IPS-18a (cell line): ENCODE data around the gene SHBG.
"Not testable (repeated sequence)": the region's sequence is repeated elsewhere in the genome, so short reads cannot be mapped to it uniquely, and the experiment has no call there.

Experiments
- H3K27ac ChIP-seq: one replicate; pipeline ENCODE4 v1.5.1; 2013; ENCODE audit warnings: low read length
- H3K27me3 ChIP-seq: one replicate; pipeline ENCODE4 v1.6.1; 2013; ENCODE audit warnings: mild to moderate bottlenecking, low read length; ENCODE audit not compliant: control insufficient read depth, insufficient read depth
- H3K36me3 ChIP-seq: one replicate; pipeline ENCODE4 v1.6.1; 2013; ENCODE audit warnings: low read depth, low read length; ENCODE audit not compliant: control insufficient read depth
- H3K4me1 ChIP-seq: one replicate; pipeline ENCODE4 v1.6.1; 2013; ENCODE audit warnings: low read depth, low read length; ENCODE audit not compliant: control insufficient read depth
- H3K4me3 ChIP-seq: one replicate; pipeline ENCODE4 v1.5.1; 2013; ENCODE audit warnings: low read length
- H3K9ac ChIP-seq: one replicate; pipeline ENCODE4 v1.6.1; 2013; ENCODE audit warnings: mild to moderate bottlenecking, low read length, moderate library complexity
- H3K9me3 ChIP-seq: one replicate; pipeline ENCODE4 v1.6.1; 2013; ENCODE audit warnings: low read depth, low read length; ENCODE audit not compliant: control insufficient read depth

SHBG gene

DNA sequence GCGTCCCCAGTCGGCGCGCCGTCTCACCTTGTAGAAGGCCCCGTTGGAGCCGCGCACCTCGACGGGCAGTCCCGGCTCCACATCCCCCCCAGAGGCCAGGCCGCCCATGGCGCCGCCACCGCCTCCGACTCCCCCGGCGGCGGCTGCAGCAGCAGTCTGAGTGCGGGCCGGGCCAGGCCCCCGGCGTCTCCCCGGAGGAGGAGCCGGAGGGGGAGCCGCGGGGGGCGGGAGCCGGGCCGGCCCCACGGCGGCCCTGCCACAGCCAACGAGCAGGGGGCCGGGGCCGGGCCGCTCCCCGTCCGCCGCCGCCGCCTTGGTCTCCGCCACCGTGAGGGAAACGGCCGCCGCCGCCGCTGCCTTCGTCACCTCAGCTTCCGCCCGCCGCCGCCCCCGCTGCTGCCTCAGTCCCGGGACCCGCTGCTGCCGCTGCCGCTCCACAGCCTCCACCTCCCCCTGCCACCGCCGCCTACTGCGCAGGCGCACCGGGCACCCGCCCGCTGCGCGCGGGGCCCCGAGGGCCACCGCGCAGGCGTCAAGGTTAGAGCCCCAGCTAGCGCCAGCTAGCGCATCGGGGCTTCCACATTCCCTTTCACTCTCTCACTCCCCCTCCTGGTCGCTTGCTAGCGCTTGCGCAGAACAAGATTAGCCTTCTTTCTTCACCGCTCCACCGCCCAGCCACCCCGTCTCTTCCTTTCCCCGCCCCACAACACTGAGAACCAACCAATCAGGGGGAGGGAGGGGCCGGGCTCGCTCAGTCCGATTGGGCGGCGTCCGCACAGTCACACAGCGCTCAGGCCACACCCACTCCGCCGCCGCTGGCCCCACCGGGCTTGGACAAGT is 15.3 kb upstream of the SHBG start, which contains the start of gene FXR2:
Gene FXR2, minus strand, starts transcription at position 473 of the 840 bp plus-strand sequence. Its CDS starts 365 bp downstream, at position 108.
- H3K4me1 ChIP-seq: peaks cover 18% of the 10 kb centered on the region
- H3K9ac ChIP-seq: peak within 1 kb of the TSS; percentile 51
- H3K9me3 ChIP-seq: no peaks in the 10 kb centered on the region
- H3K27me3 ChIP-seq: no peaks in the 10 kb centered on the region
- peaks cover 6% of the 10 kb centered on the region for H3K36me3 ChIP-seq
- peak within 1 kb of the TSS; percentile 91 for H3K4me3 ChIP-seq
- no peak within 1 kb of the TSS for H3K27ac ChIP-seq

DNA sequence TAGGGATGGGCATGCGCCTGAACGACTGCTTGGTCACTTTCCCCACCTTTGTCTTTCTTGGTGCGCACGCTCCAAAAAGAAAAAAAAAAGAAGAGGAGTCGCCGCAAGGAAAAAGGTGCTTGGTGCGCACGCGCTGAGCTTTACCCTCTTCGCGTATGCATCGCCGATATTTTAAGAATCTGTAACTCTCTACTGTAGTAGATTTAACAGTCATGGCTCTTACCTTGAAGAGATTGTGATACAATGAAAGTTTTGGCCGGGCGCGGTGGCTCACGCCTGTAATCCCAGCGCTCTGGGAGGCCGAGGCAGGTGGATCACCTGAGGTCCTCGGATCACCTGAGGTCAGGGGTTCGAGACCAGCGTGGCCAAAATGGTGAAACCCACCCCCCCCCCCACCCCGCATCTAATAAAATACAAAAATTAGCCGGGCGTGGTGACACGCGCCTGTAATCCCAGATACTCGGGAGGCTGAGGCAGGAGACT is 14.6 kb upstream of the SHBG start:
- H3K27me3 ChIP-seq: no peaks in the 10 kb centered on the region
- no peak overlapping the region for H3K9ac ChIP-seq
- H3K36me3 ChIP-seq: peaks cover 6% of the 10 kb centered on the region
- H3K4me1 ChIP-seq: peaks cover 18% of the 10 kb centered on the region
- H3K27ac ChIP-seq: no peak overlapping the region
- peak overlapping the region; percentile 31 for H3K4me3 ChIP-seq
- no peaks in the 10 kb centered on the region for H3K9me3 ChIP-seq

DNA sequence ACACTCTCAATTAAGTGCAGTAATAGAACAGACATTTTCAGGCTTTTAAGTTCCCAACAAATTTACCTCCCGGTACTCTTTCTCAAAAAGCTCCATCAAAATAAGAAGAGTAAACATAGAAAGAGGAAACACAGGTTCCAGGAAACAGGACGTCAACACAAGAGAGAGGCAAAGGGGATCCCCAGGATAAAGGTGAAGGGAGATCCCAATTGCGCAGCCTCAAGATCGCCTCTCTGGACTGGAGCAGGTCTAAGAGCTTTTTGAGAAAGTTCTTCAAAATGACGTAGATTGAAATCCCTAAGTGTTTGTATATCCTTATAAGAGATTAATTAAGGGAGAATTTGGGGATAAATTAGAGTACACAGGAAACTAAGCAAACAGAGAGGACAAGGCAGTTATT is 11.3 kb upstream of the SHBG start:
- H3K36me3 ChIP-seq: no peaks in the 10 kb centered on the region
- no peak overlapping the region for H3K4me3 ChIP-seq
- no peak overlapping the region for H3K27ac ChIP-seq
- no peaks in the 10 kb centered on the region for H3K9me3 ChIP-seq
- H3K4me1 ChIP-seq: peaks cover 2% of the 10 kb centered on the region
- H3K27me3 ChIP-seq: no peaks in the 10 kb centered on the region
- no peak overlapping the region for H3K9ac ChIP-seq

DNA sequence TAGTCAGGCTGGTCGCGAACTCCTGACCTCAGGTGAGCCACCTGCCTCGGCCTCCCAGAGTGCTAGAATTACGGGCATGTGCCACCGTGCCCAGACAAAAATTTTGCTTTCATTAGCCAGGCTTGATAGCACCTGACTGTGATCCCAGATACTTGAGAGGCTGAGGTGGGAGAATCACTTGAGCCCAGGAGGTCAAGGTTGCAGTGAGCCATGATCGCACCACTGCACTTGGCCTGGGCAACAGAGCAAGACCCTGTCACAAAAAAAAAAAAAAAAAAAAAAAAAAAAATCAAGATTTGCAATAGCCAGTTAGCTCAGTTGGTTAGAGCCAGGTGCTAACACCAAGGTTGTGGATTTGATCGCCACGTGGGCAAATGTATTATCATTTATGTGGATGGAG is 9.1 kb upstream of the SHBG start:
- H3K36me3 ChIP-seq: no peaks in the 10 kb centered on the region
- no peak overlapping the region for H3K9ac ChIP-seq
- H3K9me3 ChIP-seq: no peaks in the 10 kb centered on the region
- no peaks in the 10 kb centered on the region for H3K27me3 ChIP-seq
- H3K4me1 ChIP-seq: no peaks in the 10 kb centered on the region
- no peak overlapping the region for H3K4me3 ChIP-seq
- no peak overlapping the region for H3K27ac ChIP-seq

GRCh38 chr17:7623661-7624060 is 6.3 kb upstream of the SHBG start:
- H3K36me3 ChIP-seq: no peaks in the 10 kb centered on the region
- H3K9ac ChIP-seq: no peak overlapping the region

GRCh38 chr17:7625749-7626148 is 4.2 kb upstream of the SHBG start:
- not testable (repeated sequence) for H3K9ac ChIP-seq, H3K27ac ChIP-seq, H3K4me1 ChIP-seq, H3K9me3 ChIP-seq, H3K36me3 ChIP-seq, H3K27me3 ChIP-seq, H3K4me3 ChIP-seq

More at GRCh38 chr17:7623661-7624060, 6.3 kb upstream of the SHBG start:
- Histone ChIP-seq H3K4me1 (peaks cover 8% of the 10 kb centered on the region), H3K27ac (no peak overlapping the region), H3K27me3 (no peaks in the 10 kb centered on the region), H3K9me3 (no peaks in the 10 kb centered on the region), H3K4me3 (no peak overlapping the region)

DNA sequence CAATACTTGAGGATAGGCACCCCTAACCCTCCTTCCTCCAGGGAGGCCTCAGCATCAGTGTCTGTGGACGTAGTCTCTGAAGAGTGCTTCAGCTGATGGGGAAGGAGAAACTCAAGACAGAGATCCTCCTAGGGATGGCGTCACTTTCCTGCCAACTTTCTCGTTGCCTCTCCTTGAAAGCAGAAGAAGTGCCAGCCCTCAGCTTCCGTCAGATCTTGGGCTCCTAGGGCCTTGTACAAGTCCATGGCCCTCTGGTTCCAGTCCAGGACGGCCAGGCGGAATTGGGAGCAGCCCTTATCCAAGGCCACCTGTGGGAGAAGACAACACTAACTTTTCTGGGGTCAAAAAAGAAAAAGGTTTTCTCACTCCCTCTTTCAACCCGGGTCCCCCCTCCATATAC is 3.6 kb upstream of the SHBG start:
- Histone ChIP-seq H3K4me3 (peak overlapping the region; percentile 89), H3K27me3 (no peaks in the 10 kb centered on the region), H3K9me3 (no peaks in the 10 kb centered on the region), H3K9ac (peak overlapping the region; percentile 89), H3K4me1 (peaks cover 8% of the 10 kb centered on the region), H3K27ac (no peak overlapping the region), H3K36me3 (no peaks in the 10 kb centered on the region)

- Histone ChIP-seq H3K9ac (peak overlapping the region; percentile 89), H3K27ac (peak overlapping the region; percentile 87), H3K9me3 (no peaks in the 10 kb centered on the region), H3K27me3 (no peaks in the 10 kb centered on the region), H3K36me3 (no peaks in the 10 kb centered on the region), H3K4me3 (peak overlapping the region; percentile 89), H3K4me1 (peaks cover 8% of the 10 kb centered on the region)
Measured at GRCh38 chr17:7626956-7627249, 3.0 kb upstream of the SHBG start.

DNA sequence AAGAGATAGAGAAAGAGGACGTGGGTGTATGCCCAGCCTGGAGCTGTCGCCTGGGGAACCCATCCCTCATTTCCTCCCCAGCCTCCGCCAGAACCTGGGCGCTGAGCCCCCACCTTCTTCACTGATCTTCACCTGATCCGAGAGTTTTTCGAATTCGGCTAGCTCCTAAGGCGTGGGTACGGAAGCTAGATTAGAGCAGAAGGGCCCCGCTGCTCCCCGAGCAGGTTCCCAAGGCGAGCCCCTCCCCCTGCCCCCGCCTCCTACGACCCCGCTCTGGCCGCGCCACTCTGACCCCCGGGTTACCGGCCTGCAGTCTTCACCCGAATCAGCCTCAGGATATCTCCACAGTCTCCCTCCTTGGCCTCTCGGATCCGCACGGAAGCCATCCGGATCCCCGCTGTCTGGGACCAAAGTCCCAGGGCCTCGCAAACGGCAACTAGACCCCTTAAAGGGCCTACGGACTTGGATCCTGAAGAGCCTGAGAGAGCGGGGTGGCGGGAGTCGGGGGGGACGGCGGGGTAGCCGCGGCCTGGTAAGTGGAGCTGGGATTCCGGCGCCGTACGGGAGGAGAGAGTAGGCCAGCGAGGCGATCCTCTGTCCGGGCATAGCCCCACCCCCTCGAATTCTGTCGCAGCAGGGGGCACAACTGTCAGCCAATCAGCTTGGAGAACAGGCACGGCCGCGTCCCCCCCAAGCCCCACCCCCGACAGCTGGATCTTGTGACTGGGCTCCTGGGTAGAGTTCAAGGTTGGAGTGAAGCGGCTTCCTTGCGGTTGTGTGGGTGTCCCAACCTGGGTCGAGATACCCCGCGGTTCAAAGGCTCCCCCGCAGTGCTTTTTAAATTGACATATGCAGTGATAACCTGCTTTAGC is 2.4 kb upstream of the SHBG start, which contains the start of gene SAT2:
Gene SAT2, minus strand, starts transcription at position 572 of the 872 bp plus-strand sequence. Its CDS starts 186 bp downstream, at position 386.
- Histone ChIP-seq H3K27ac (peak within 1 kb of the TSS; percentile 87), H3K4me3 (peak within 1 kb of the TSS; percentile 89)

DNA sequence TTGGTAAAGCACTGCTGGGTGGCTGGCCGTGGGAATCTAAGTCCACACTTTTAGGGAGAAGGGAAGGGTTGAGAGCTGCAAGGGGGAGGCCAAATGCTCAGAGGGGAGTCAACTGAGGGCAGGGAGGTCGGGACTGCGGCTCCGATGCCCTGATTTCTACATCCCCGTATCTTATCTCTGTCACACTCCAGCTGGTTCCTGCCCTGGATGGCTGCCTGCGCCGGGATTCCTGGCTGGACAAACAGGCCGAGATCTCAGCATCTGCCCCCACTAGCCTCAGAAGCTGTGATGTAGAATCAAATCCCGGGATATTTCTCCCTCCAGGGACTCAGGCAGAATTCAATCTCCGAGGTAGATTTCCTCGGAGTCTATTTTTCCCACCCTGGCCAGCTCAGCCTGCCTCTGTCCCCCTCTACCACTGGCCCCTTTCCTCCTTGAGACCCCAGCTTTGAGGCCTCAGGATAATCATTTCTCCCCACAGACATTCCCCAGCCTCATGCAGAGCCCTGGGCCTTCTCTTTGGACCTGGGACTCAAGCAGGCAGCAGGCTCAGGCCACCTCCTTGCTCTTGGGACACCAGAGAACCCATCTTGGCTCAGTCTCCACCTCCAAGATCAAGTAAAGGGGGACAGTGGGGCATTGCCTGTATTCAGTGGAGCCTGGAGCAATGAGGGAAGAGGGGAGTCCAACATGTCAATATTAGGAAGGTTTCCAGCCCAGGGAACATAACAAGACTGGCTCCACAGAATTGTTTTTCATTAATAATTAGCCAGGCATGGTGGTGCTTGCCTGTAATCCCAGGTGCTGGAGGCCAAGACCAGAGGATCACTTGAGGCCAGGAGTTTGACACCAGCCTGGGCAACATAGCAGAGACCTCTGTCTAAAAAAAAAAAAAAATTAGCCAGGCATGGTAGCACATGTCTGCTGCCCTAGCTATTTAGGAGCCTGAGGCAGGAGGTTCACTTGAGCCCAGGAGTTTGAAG is 1.8 kb downstream of the SHBG start:
- Histone ChIP-seq H3K27ac (no peak overlapping the region), H3K9me3 (no peaks in the 10 kb centered on the region), H3K4me1 (peaks cover 11% of the 10 kb centered on the region), H3K4me3 (no peak overlapping the region), H3K36me3 (no peaks in the 10 kb centered on the region), H3K27me3 (no peaks in the 10 kb centered on the region), H3K9ac (no peak overlapping the region)

More for the DNA sequence above, 2.4 kb upstream of the SHBG start, which contains the start of gene SAT2:
- H3K36me3 ChIP-seq: no peaks in the 10 kb centered on the region
- H3K4me1 ChIP-seq: peaks cover 8% of the 10 kb centered on the region
- no peaks in the 10 kb centered on the region for H3K27me3 ChIP-seq
- peak within 1 kb of the TSS; percentile 89 for H3K9ac ChIP-seq
- no peaks in the 10 kb centered on the region for H3K9me3 ChIP-seq
